Right lobe of liver (tissue), 4 donors: ENCODE measurements around the gene MAPK8.

ENCODE experiments used
- POLR2A ChIP-seq: fragments of 450-650 bp; IDR thresholded peaks from one replicate; pipeline ENCODE4 v1.6.1; 2017; ENCODE audit warnings: antibody characterized with exemption, mild to moderate bottlenecking
- TF ChIP-seq, protein P1 (sequence below), 4 donors: fragments of 200-600 bp in 3 of 4; fragments of 450-650 bp in 1 of 4; IDR thresholded peaks; one replicate each; pipeline versions ENCODE4 v1.5.1 to v1.8.0; 2016 to 2022; ENCODE audit warnings: antibody characterized with exemption in 4 of 4, mild to moderate bottlenecking in 2 of 4
- donor health status: DM: no; HTN: no; CAD: no.
- donor health status: DM: no; HTN: no; CAD: no.
- donor health status: DM: no; HTN: yes; CAD: no.

GRCh38 chr10:48450233-48450740, 143.8 kb downstream of the MAPK8 start:
- TF ChIP-seq, protein P1, sequence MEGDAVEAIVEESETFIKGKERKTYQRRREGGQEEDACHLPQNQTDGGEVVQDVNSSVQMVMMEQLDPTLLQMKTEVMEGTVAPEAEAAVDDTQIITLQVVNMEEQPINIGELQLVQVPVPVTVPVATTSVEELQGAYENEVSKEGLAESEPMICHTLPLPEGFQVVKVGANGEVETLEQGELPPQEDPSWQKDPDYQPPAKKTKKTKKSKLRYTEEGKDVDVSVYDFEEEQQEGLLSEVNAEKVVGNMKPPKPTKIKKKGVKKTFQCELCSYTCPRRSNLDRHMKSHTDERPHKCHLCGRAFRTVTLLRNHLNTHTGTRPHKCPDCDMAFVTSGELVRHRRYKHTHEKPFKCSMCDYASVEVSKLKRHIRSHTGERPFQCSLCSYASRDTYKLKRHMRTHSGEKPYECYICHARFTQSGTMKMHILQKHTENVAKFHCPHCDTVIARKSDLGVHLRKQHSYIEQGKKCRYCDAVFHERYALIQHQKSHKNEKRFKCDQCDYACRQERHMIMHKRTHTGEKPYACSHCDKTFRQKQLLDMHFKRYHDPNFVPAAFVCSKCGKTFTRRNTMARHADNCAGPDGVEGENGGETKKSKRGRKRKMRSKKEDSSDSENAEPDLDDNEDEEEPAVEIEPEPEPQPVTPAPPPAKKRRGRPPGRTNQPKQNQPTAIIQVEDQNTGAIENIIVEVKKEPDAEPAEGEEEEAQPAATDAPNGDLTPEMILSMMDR (IDR thresholded peaks at IDR 0.05): no peak
- no peak for TF ChIP-seq POLR2A
